ENCODE results near the gene SMIM35.

SMIM35 gene

GRCh38 chr11:118033443-118033842, 53.3 kb downstream of the SMIM35 start:
- TF ChIP-seq CTCF (IDR thresholded peaks at IDR 0.05; ENCODE audit: low read length): no peak
- no peak for TF ChIP-seq EZH2 (IDR thresholded peaks at IDR 0.05; ENCODE audit: borderline replicate concordance, low read length)
- no peaks in the 10 kb centered on the region for H3K27me3 ChIP-seq (ENCODE audit: insufficient read depth, low read length)
- H3K79me2 ChIP-seq (ENCODE audit: insufficient read depth, low read length): no peaks in the 10 kb centered on the region
- no peak overlapping the region for H3K9ac ChIP-seq (ENCODE audit: low read length)
- no peaks in the 10 kb centered on the region for H3F3A ChIP-seq (ENCODE audit: insufficient read depth, low read length)
- H3K9me3 ChIP-seq (ENCODE audit: low read length): no peaks in the 10 kb centered on the region
- no peak overlapping the region for H3K27ac ChIP-seq (ENCODE audit: low read depth, low read length, poor library complexity, severe bottlenecking)
- H2AFZ ChIP-seq (ENCODE audit: low read length): no peak overlapping the region
- no peak overlapping the region for H3K4me2 ChIP-seq (ENCODE audit: low read length)
- no peaks in the 10 kb centered on the region for H3K4me1 ChIP-seq (ENCODE audit: insufficient read depth, low read length, severe bottlenecking)
- H4K20me1 ChIP-seq (ENCODE audit: insufficient read depth, low read length): no peaks in the 10 kb centered on the region
- no peaks in the 10 kb centered on the region for H3K9me2 ChIP-seq (ENCODE audit: low read depth, low read length)
- no peak overlapping the region for H3K4me3 ChIP-seq (ENCODE audit: low read depth, low read length, poor library complexity, severe bottlenecking)
- no peaks in the 10 kb centered on the region for H3K36me3 ChIP-seq (ENCODE audit: insufficient read depth, low read length)

- H3F3A ChIP-seq (ENCODE audit: insufficient read depth, low read length): no peaks in the 10 kb centered on the region
- H3K9ac ChIP-seq (ENCODE audit: low read length): no peak overlapping the region
- no peaks in the 10 kb centered on the region for H3K9me2 ChIP-seq (ENCODE audit: low read depth, low read length)
Measured at GRCh38 chr11:118028626-118029025, 58.1 kb downstream of the SMIM35 start.

GRCh38 chr11:118027694-118028093, 59.1 kb downstream of the SMIM35 start:
- H4K20me1 ChIP-seq (ENCODE audit: insufficient read depth, low read length): no peaks in the 10 kb centered on the region
- no peaks in the 10 kb centered on the region for H3F3A ChIP-seq (ENCODE audit: insufficient read depth, low read length)
- H3K4me1 ChIP-seq (ENCODE audit: insufficient read depth, low read length, severe bottlenecking): no peaks in the 10 kb centered on the region
- TF ChIP-seq EZH2 (IDR thresholded peaks at IDR 0.05; ENCODE audit: borderline replicate concordance, low read length) (no peak), CTCF (IDR thresholded peaks at IDR 0.05; ENCODE audit: low read length) (no peak; the same call in 1 of the 2 replicates)
- no peak overlapping the region for H3K4me3 ChIP-seq (ENCODE audit: low read depth, low read length, poor library complexity, severe bottlenecking)
- H3K4me2 ChIP-seq (ENCODE audit: low read length): no peak overlapping the region
- H3K9me2 ChIP-seq (ENCODE audit: low read depth, low read length): no peaks in the 10 kb centered on the region
- H3K36me3 ChIP-seq (ENCODE audit: insufficient read depth, low read length): no peaks in the 10 kb centered on the region
- no peak overlapping the region for H3K27ac ChIP-seq (ENCODE audit: low read depth, low read length, poor library complexity, severe bottlenecking)
- H2AFZ ChIP-seq (ENCODE audit: low read length): no peak overlapping the region
- H3K9ac ChIP-seq (ENCODE audit: low read length): no peak overlapping the region
- no peaks in the 10 kb centered on the region for H3K27me3 ChIP-seq (ENCODE audit: insufficient read depth, low read length)
- no peaks in the 10 kb centered on the region for H3K9me3 ChIP-seq (ENCODE audit: low read length)
- H3K79me2 ChIP-seq (ENCODE audit: insufficient read depth, low read length): no peaks in the 10 kb centered on the region

More at GRCh38 chr11:118028626-118029025, 58.1 kb downstream of the SMIM35 start:
- Histone ChIP-seq H4K20me1 (ENCODE audit: insufficient read depth, low read length) (no peaks in the 10 kb centered on the region), H3K79me2 (ENCODE audit: insufficient read depth, low read length) (no peaks in the 10 kb centered on the region), H3K27ac (ENCODE audit: low read depth, low read length, poor library complexity, severe bottlenecking) (no peak overlapping the region), H3K9me3 (ENCODE audit: low read length) (no peaks in the 10 kb centered on the region), H3K4me2 (ENCODE audit: low read length) (no peak overlapping the region), H3K4me1 (ENCODE audit: insufficient read depth, low read length, severe bottlenecking) (no peaks in the 10 kb centered on the region), H3K27me3 (ENCODE audit: insufficient read depth, low read length) (no peaks in the 10 kb centered on the region), H3K36me3 (ENCODE audit: insufficient read depth, low read length) (no peaks in the 10 kb centered on the region), H3K4me3 (ENCODE audit: low read depth, low read length, poor library complexity, severe bottlenecking) (no peak overlapping the region), H2AFZ (ENCODE audit: low read length) (no peak overlapping the region)
- no peak for TF ChIP-seq CTCF (IDR thresholded peaks at IDR 0.05; ENCODE audit: low read length)
- TF ChIP-seq EZH2 (IDR thresholded peaks at IDR 0.05; ENCODE audit: borderline replicate concordance, low read length): no peak
